Hepatocyte (in vitro differentiated cells): ENCODE measurements around the gene MFRP. TPM values are rescaled to one million over a fixed set of nuclear protein-coding genes. Genes with fewer than 3 reads are reported as not detected.

Source experiments
- DNase-seq: peaks from one replicate; pipeline ENCODE4 v3.0.0-alpha.2; 2016; ENCODE audit warnings: low spot score
- H2AFZ ChIP-seq: fragments of 200-600 bp; sonication (generic); 2 replicates; pipeline ENCODE4 v1.6.0; 2016; ENCODE audit warnings: antibody characterized with exemption, mild to moderate bottlenecking
- H3K27ac ChIP-seq: fragments of 200-600 bp; sonication (generic); 2 replicates; pipeline ENCODE4 v1.5.1; 2016; ENCODE audit warnings: mild to moderate bottlenecking
- H3K27me3 ChIP-seq: fragments of 200-600 bp; sonication (generic); 2 replicates; pipeline ENCODE4 v1.6.1; 2016
- H3K36me3 ChIP-seq: fragments of 200-600 bp; sonication (generic); replicated peaks from 2 replicates; pipeline ENCODE4 v1.5.1; 2016; ENCODE audit warnings: low read depth; ENCODE audit not compliant: insufficient read depth
- H3K4me1 ChIP-seq: fragments of 200-600 bp; sonication (generic); 2 replicates; pipeline ENCODE4 v1.5.1; 2016; ENCODE audit warnings: mild to moderate bottlenecking, moderate library complexity; ENCODE audit not compliant: insufficient read depth
- H3K4me2 ChIP-seq: fragments of 200-600 bp; sonication (generic); 2 replicates; pipeline ENCODE4 v1.6.0; 2016
- H3K4me3 ChIP-seq: fragments of 200-600 bp; sonication (generic); 2 replicates; pipeline ENCODE4 v1.5.1; 2016; ENCODE audit warnings: mild to moderate bottlenecking
- H3K79me2 ChIP-seq: fragments of 200-600 bp; sonication (generic); 2 replicates; pipeline ENCODE4 v1.6.0; 2017; ENCODE audit warnings: mild to moderate bottlenecking
- H3K9me2 ChIP-seq: fragments of 200-600 bp; sonication (generic); replicated peaks from 2 replicates; pipeline ENCODE4 v1.6.0; 2017; ENCODE audit warnings: mild to moderate bottlenecking; ENCODE audit not compliant: insufficient read depth
- H3K9me3 ChIP-seq: fragments of 200-600 bp; sonication (generic); 2 replicates; pipeline ENCODE4 v1.5.1; 2016; ENCODE audit warnings: low read depth, mild to moderate bottlenecking
- H4K20me1 ChIP-seq: fragments of 200-600 bp; sonication (generic); 2 replicates; pipeline ENCODE4 v1.6.0; 2016; ENCODE audit warnings: mild to moderate bottlenecking; ENCODE audit not compliant: insufficient read depth, poor library complexity, severe bottlenecking
- CTCF ChIP-seq: fragments of 200-600 bp; sonication (generic); IDR thresholded peaks from 2 replicates; pipeline ENCODE4 v1.5.1; 2016; ENCODE audit warnings: antibody characterized with exemption, mild to moderate bottlenecking; ENCODE audit not compliant: poor library complexity
- EZH2 ChIP-seq: fragments of 200-600 bp; sonication (generic); IDR thresholded peaks from 2 replicates; pipeline ENCODE4 v1.6.1; 2016; ENCODE audit warnings: antibody characterized with exemption, mild to moderate bottlenecking, borderline replicate concordance
- EZH2phosphoT487 ChIP-seq: fragments of 200-600 bp; sonication (generic); IDR thresholded peaks from one replicate; pipeline ENCODE4 v1.6.1; 2018; ENCODE audit warnings: antibody characterized with exemption, mild to moderate bottlenecking, low read depth, moderate library complexity; ENCODE audit not compliant: unreplicated experiment, severe bottlenecking
- WGBS: methylation state at CpG from one replicate; pipeline ENCODE4 v1.1.6; 2016; ENCODE audit warnings: low lambda C conversion rate; ENCODE audit errors: missing lambda C conversion rate; 5-methylcytosine and 5-hydroxymethylcytosine counted together
- polyA plus RNA-seq: library from polyadenylated mRNA; unstranded; fragments of >200 nt; fragmentation: Nextera tagmentation; extraction: Ambion mirVana; gene quantifications from 2 replicates; pipeline ENCODE4 v1.2.1, GENCODE V29; 2016
- total RNA-seq: library from RNA; depleted of rRNA; stranded (reverse); fragments of >200 nt; gene quantifications from 2 replicates; pipeline ENCODE4 v1.2.3, GENCODE V29; 2014

The MFRP gene
- total and polyA plus RNA-seq, 2 experiments from 2014 or later: not detected

- no peaks in the 10 kb centered on the region for H3K36me3 ChIP-seq
- no peak overlapping the region for H3K4me2 ChIP-seq
These were observed 40.7 kb downstream of the MFRP start for GRCh38 chr11:119305556-119306372.

DNA sequence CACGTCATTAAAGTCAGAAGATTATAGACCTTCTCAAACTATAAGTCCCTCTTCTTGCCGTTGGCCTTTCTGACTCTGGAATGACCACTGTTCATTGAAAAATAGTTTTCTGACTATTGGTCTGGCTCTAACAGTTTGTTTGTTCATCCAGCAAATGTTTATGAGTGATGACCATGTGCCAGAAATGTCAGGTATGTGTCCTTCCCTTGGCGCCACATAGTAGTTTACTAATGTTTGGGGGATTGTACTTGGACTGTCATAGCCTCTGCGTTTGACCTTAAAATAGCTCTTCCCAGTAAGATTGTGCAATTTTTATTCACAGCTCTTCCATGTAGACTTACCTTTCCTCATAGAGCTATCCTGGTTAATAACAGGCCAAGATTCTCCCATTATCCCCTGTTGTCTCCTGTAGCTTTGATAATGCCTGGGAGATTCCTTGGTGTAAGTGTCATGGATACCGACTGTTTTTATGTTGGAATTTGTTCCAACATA lies 43.2 kb downstream of the MFRP start:
- Histone ChIP-seq H3K79me2 (no peaks in the 10 kb centered on the region), H3K4me3 (no peak overlapping the region), H3K4me2 (no peak overlapping the region), H3K9me2 (no peaks in the 10 kb centered on the region), H3K27ac (no peak overlapping the region), H3K4me1 (no peaks in the 10 kb centered on the region), H3K27me3 (no peaks in the 10 kb centered on the region), H2AFZ (no peak overlapping the region), H3K9me3 (no peaks in the 10 kb centered on the region), H3K36me3 (no peaks in the 10 kb centered on the region), H4K20me1 (no peaks in the 10 kb centered on the region)
- no peak for DNase-seq
- WGBS: 97% methylated on average over 5 of the region's 5 CpGs
- TF ChIP-seq CTCF: no peak

More at GRCh38 chr11:119305556-119306372, 40.7 kb downstream of the MFRP start:
- WGBS: 89% methylated on average over 7 of the region's 7 CpGs
- Histone ChIP-seq H4K20me1 (no peaks in the 10 kb centered on the region), H3K9me2 (no peaks in the 10 kb centered on the region), H3K27me3 (no peaks in the 10 kb centered on the region), H3K27ac (no peak overlapping the region), H3K4me3 (no peak overlapping the region), H3K79me2 (no peaks in the 10 kb centered on the region), H2AFZ (no peak overlapping the region), H3K9me3 (no peaks in the 10 kb centered on the region), H3K4me1 (no peaks in the 10 kb centered on the region)
- no peak for DNase-seq
- TF ChIP-seq EZH2phosphoT487 (no peak), CTCF (no peak), EZH2 (no peak)

GRCh38 chr11:119300198-119300964 lies 46.1 kb downstream of the MFRP start:
- DNase-seq: no peak
- Histone ChIP-seq H3K9me2 (no peaks in the 10 kb centered on the region), H3K4me2 (no peak overlapping the region), H3K27ac (no peak overlapping the region), H3K4me1 (no peaks in the 10 kb centered on the region), H3K9me3 (no peaks in the 10 kb centered on the region), H3K36me3 (no peaks in the 10 kb centered on the region), H2AFZ (no peak overlapping the region), H3K79me2 (no peaks in the 10 kb centered on the region), H3K4me3 (no peak overlapping the region), H3K27me3 (no peaks in the 10 kb centered on the region), H4K20me1 (no peaks in the 10 kb centered on the region)
- 92% methylated on average over 3 of the region's 3 CpGs for WGBS
- TF ChIP-seq EZH2 (no peak), EZH2phosphoT487 (no peak), CTCF (no peak)
